ENCODE measurements around the gene OR11L1.

The OR11L1 gene

GRCh38 chr1:247857985-247858619 lies 16.4 kb upstream of the OR11L1 start:
- peak overlapping the region; percentile 71; the same call in 1 of the 2 replicates for H3K27ac ChIP-seq
- no peak for DNase-seq (ENCODE audit: low spot score)
- ChIA-PET POLR2A (ENCODE audit: low non-redundant PET) (interaction anchor here (0.7 kb wide), 1 partner anchor 28 kb away, joined by 3 read pairs; no protein-coding TSS in a partner anchor), CTCF (no interaction called here)
- no peak for TF ChIP-seq CTCF (conservative IDR thresholded peaks at IDR 0.05; ENCODE audit: low read depth)

GRCh38 chr1:247857069-247857984 lies 15.6 kb upstream of the OR11L1 start, which contains the start of gene TRIM58:
TRIM58 (plus strand) TSS chr1:247857187; CDS start chr1:247857247, 60 bp downstream.
- CTCF ChIA-PET: interaction anchor here (0.6 to 0.8 kb wide), 6 partner anchors 60 to 1058 kb away, joined by 3 to 4 read pairs (median 4); no protein-coding TSS in a partner anchor
- POLR2A ChIA-PET (ENCODE audit: low non-redundant PET): interaction anchor here (0.7 kb wide), 2 partner anchors 29 to 738 kb away, joined by 3 read pairs; no protein-coding TSS in a partner anchor
- H3K27ac ChIP-seq: peak within 1 kb of the TSS; percentile 71
- TF ChIP-seq CTCF (conservative IDR thresholded peaks at IDR 0.05; ENCODE audit: low read depth): peak; percentile 39
- peak; percentile 39 for DNase-seq (ENCODE audit: low spot score)

GRCh38 chr1:247855911-247856310 lies 14.2 kb upstream of the OR11L1 start:
- POLR2A ChIA-PET (ENCODE audit: low non-redundant PET): no interaction called here
- TF ChIP-seq CTCF (conservative IDR thresholded peaks at IDR 0.05; ENCODE audit: low read depth): no peak
- no peak overlapping the region for H3K27ac ChIP-seq
- no peak for DNase-seq (ENCODE audit: low spot score)
- CTCF ChIA-PET: no interaction called here

GRCh38 chr1:247854899-247855545 lies 13.3 kb upstream of the OR11L1 start:
- CTCF ChIA-PET: no interaction called here
- DNase-seq (ENCODE audit: low spot score): no peak
- POLR2A ChIA-PET (ENCODE audit: low non-redundant PET): no interaction called here
- TF ChIP-seq CTCF (conservative IDR thresholded peaks at IDR 0.05; ENCODE audit: low read depth): no peak
- no peak overlapping the region for H3K27ac ChIP-seq

GRCh38 chr1:247849616-247850015 lies 7.9 kb upstream of the OR11L1 start:
- H3K27ac ChIP-seq: no peak overlapping the region
- ChIA-PET POLR2A (ENCODE audit: low non-redundant PET) (no interaction called here), CTCF (no interaction called here)
- TF ChIP-seq CTCF (conservative IDR thresholded peaks at IDR 0.05; ENCODE audit: low read depth): no peak
- DNase-seq (ENCODE audit: low spot score): peak; percentile 34

- no peak for TF ChIP-seq CTCF (conservative IDR thresholded peaks at IDR 0.05; ENCODE audit: low read depth)
- no peak for DNase-seq (ENCODE audit: low spot score)
- CTCF ChIA-PET: no interaction called here
- POLR2A ChIA-PET (ENCODE audit: low non-redundant PET): no interaction called here
- no peak overlapping the region for H3K27ac ChIP-seq
These were observed 6.7 kb upstream of the OR11L1 start for GRCh38 chr1:247848346-247848745.

Data from RWPE1 (cell line).